Left ventricle myocardium inferior (tissue), 1 donor: ENCODE data around the gene ADORA1. TPM values are rescaled to one million over a fixed set of nuclear protein-coding genes. Genes with fewer than 3 reads are reported as not detected.

Source experiments
- DNase-seq: peaks from one replicate; pipeline ENCODE4 v3.0.0-alpha.2; 2020
- H3K27ac ChIP-seq: fragments of 200-600 bp; replicated peaks from 2 replicates; pipeline ENCODE4 v1.8.0; 2021
- H3K27me3 ChIP-seq: fragments of 200-600 bp; 2 replicates; pipeline ENCODE4 v1.8.0; 2021; ENCODE audit warnings: low read depth
- H3K36me3 ChIP-seq: fragments of 200-600 bp; 2 replicates; pipeline ENCODE4 v1.8.0; 2021
- H3K4me1 ChIP-seq: fragments of 200-600 bp; 2 replicates; pipeline ENCODE4 v1.8.0; 2021
- H3K4me3 ChIP-seq: fragments of 200-600 bp; 2 replicates; pipeline ENCODE4 v1.8.0; 2021; ENCODE audit warnings: mild to moderate bottlenecking, moderate library complexity
- H3K9me3 ChIP-seq: fragments of 200-600 bp; replicated peaks from 2 replicates; pipeline ENCODE4 v1.8.0; 2021
- intact Hi-C: fragments of 100-400 bp; cut with micrococcal nuclease; formaldehyde crosslinking; loops from one replicate; pipeline ENCODE4 v1.11.0; 2022
- total RNA-seq: library from RNA; stranded (reverse); fragmentation: NEBNext Ultra II Directional; extraction: Animal tissue kit (Norgen Biotek cat#: 25700); gene quantifications from one replicate; pipeline ENCODE4 v1.2.1, GENCODE V29; 2021
- TF ChIP-seq, protein P1 (sequence below): fragments of 200-600 bp; IDR thresholded peaks from 2 replicates; pipeline ENCODE4 v1.8.0; 2021; ENCODE audit warnings: antibody characterized with exemption, mild to moderate bottlenecking, borderline replicate concordance
- donor health status: DM: no; HTN: yes; CAD: no; lungs with severe emphysema.

Gene ADORA1
- total RNA-seq, 1 donor from 2014 or later = 16.4 TPM

DNA sequence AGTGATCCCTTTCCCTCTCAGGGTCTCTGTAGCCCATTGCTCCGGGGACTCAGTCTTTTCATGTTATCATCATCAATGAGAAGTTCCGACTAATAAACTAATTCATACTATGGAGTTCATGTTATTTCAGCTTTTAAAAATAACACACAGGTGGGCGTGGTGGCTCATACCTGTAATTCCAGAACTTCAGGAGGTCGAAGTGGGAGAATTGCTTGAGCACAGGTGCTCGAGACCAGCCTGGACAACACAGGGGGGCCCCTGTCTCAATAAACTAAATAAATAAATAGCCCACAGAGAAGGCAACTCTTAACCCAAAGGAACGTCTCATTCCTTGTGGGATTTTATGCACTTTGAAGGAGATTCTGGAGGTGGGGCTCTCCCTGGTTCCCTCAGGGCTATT lies 33.6 kb downstream of the ADORA1 start:
- Histone ChIP-seq H3K4me3 (no peak overlapping the region), H3K9me3 (no peaks in the 10 kb centered on the region), H3K4me1 (peaks cover 9% of the 10 kb centered on the region), H3K27me3 (no peaks in the 10 kb centered on the region), H3K36me3 (peaks cover 3% of the 10 kb centered on the region), H3K27ac (no peak overlapping the region)
- intact Hi-C loops = no loop called here
- no peak for DNase-seq
- TF ChIP-seq, protein P1, sequence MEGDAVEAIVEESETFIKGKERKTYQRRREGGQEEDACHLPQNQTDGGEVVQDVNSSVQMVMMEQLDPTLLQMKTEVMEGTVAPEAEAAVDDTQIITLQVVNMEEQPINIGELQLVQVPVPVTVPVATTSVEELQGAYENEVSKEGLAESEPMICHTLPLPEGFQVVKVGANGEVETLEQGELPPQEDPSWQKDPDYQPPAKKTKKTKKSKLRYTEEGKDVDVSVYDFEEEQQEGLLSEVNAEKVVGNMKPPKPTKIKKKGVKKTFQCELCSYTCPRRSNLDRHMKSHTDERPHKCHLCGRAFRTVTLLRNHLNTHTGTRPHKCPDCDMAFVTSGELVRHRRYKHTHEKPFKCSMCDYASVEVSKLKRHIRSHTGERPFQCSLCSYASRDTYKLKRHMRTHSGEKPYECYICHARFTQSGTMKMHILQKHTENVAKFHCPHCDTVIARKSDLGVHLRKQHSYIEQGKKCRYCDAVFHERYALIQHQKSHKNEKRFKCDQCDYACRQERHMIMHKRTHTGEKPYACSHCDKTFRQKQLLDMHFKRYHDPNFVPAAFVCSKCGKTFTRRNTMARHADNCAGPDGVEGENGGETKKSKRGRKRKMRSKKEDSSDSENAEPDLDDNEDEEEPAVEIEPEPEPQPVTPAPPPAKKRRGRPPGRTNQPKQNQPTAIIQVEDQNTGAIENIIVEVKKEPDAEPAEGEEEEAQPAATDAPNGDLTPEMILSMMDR = no peak

DNA sequence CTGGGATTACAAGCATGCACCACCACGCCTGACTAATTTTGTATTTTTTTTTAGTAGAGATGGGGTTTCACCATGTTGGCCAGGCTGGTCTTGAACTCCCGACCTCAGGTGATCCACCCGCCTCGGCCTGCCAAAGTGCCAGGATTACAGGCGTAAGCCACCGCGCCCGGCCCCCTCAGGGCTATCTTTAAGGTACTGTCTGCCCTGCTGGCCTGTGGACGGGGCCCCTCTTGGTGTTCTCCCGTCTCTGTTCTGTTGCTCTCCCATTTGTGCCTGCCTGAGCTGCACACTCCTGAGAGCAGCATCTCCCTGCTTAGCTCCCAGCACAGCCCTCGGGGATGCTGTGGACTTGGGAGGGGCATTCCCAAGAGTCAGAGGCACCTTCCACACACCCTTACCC lies 34.2 kb downstream of the ADORA1 start:
- Histone ChIP-seq H3K4me1 (peaks cover 4% of the 10 kb centered on the region), H3K27me3 (no peaks in the 10 kb centered on the region), H3K4me3 (no peak overlapping the region), H3K27ac (no peak overlapping the region), H3K9me3 (no peaks in the 10 kb centered on the region), H3K36me3 (peaks cover 3% of the 10 kb centered on the region)
- DNase-seq = no peak
- TF ChIP-seq, protein P1 = no peak
- intact Hi-C loops = no loop called here

DNA sequence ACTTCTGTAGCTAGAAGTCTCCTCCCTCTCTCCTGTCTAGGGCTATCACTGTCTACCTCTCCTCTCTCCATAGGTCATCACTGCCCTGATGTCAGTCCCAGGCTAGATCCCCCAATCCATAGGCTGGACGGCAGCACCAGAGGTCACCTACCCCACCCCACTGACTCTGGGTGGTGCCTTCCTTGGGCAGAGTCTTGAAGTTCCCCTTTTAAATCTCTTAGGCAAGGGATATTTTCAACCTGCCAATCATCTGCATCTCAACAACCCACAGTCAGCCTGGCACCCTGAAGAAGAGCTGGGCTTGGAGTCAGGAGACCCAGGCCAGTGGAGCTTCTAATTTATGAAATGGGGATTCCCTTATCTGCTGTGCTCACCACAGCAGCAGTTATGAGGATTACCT lies 34.9 kb downstream of the ADORA1 start:
- intact Hi-C loops = no loop called here
- H3K4me3 ChIP-seq = no peak overlapping the region
- H3K36me3 ChIP-seq = peaks cover 3% of the 10 kb centered on the region
- TF ChIP-seq, protein P1 = no peak
- no peak overlapping the region for H3K27ac ChIP-seq
- H3K4me1 ChIP-seq = peaks cover 2% of the 10 kb centered on the region
- no peaks in the 10 kb centered on the region for H3K9me3 ChIP-seq
- no peak for DNase-seq
- no peaks in the 10 kb centered on the region for H3K27me3 ChIP-seq

DNA sequence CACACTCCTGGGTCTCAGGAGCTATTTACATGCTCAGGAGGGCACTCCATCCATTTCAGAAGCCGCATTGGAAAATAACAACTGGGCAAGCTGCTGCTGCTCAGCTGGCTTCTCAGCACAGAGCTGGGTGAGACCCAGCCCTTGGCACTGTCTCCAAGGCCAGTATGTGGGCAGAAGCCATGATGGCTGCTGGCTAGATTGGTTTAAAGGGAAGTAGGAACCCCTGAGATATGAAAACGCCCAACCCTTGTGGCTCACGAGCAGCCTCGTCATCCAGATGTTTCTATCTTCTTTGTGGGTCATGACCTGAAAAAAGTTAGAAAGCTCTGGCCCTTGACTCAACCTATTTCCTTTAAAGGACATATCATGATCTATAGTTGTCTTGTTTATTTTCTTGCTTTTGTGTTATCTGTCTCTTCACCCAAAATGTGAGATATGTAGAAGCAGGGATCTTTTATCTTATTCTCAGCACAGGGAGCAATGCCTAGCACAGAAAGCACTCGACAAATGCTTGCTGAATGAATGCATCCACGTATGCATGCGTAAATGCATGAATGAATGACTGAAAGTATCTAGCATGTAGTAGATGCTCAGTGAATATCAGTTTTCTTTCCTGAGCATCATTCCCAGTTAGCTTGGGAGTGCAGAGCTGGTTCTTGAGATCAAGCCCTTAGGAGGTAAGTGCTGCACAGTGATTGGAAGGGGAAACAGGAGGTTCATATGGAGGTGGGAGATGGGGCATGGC lies 36.5 kb downstream of the ADORA1 start:
- intact Hi-C loops = no loop called here
- TF ChIP-seq, protein P1 = no peak
- Histone ChIP-seq H3K4me3 (no peak overlapping the region), H3K4me1 (no peaks in the 10 kb centered on the region), H3K9me3 (no peaks in the 10 kb centered on the region), H3K27me3 (no peaks in the 10 kb centered on the region), H3K27ac (no peak overlapping the region), H3K36me3 (peaks cover 3% of the 10 kb centered on the region)
- DNase-seq = no peak

DNA sequence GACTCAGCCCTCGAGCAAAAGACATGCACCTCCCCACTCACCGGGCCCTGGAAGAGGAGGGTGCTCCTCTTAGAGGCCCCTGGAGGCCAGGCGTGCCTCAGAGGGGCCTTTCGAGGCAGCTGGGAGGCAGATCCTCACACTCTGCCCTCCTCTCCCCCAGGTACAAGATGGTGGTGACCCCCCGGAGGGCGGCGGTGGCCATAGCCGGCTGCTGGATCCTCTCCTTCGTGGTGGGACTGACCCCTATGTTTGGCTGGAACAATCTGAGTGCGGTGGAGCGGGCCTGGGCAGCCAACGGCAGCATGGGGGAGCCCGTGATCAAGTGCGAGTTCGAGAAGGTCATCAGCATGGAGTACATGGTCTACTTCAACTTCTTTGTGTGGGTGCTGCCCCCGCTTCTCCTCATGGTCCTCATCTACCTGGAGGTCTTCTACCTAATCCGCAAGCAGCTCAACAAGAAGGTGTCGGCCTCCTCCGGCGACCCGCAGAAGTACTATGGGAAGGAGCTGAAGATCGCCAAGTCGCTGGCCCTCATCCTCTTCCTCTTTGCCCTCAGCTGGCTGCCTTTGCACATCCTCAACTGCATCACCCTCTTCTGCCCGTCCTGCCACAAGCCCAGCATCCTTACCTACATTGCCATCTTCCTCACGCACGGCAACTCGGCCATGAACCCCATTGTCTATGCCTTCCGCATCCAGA lies 37.7 kb downstream of the ADORA1 start:
- TF ChIP-seq, protein P1 = no peak
- Histone ChIP-seq H3K9me3 (no peaks in the 10 kb centered on the region), H3K27me3 (no peaks in the 10 kb centered on the region), H3K4me1 (no peaks in the 10 kb centered on the region), H3K4me3 (no peak overlapping the region), H3K27ac (no peak overlapping the region), H3K36me3 (peaks cover 3% of the 10 kb centered on the region)
- intact Hi-C loops = no loop called here
- no peak for DNase-seq
